CD14-positive monocyte (primary cell): Measurements from ENCODE around the gene CD200R1L. TPM values are rescaled to one million over a fixed set of nuclear protein-coding genes. Genes with fewer than 3 reads are reported as not detected.
A peak's percentile ranks its signal among the peaks of the same experiment; 100 is the strongest.

Source experiments
- DNase-seq, 3 donors: peaks; one replicate each; pipeline ENCODE4 v3.0.0-alpha.2; 2011 to 2022
- H2AFZ ChIP-seq: 2 replicates; pipeline ENCODE4 v1.6.0; 2012; ENCODE audit warnings: mild to moderate bottlenecking, low read depth, low read length, inconsistent platforms; ENCODE audit not compliant: insufficient read depth, poor library complexity, severe bottlenecking
- H3K27ac ChIP-seq, 2 donors: 1 replicate in 1 of 2; 2 replicates in 1 of 2; pipeline ENCODE4 v1.5.1; 2012 to 2013; ENCODE audit warnings: low read length in 2 of 2, control low read depth in 1 of 2, inconsistent platforms in 1 of 2, low read depth in 1 of 2, mild to moderate bottlenecking in 1 of 2
- H3K27me3 ChIP-seq, 2 donors: one replicate each; pipeline versions ENCODE4 v1.6.0 to v1.6.1; 2011 to 2013; ENCODE audit warnings: low read length in 2 of 2; ENCODE audit not compliant: control insufficient read depth in 2 of 2, insufficient read depth in 2 of 2
- H3K36me3 ChIP-seq, 2 donors: replicated peaks in 1 of 2; 1 replicate in 1 of 2; 2 replicates in 1 of 2; pipeline versions ENCODE4 v1.5.1 to v1.6.1; 2012 to 2013; ENCODE audit warnings: low read length in 2 of 2, control low read depth in 1 of 2, inconsistent platforms in 1 of 2, mild to moderate bottlenecking in 1 of 2; ENCODE audit not compliant: insufficient read depth in 2 of 2, control insufficient read depth in 1 of 2
- H3K4me1 ChIP-seq, 2 donors: 1 replicate in 1 of 2; 2 replicates in 1 of 2; pipeline versions ENCODE4 v1.5.1 to v1.6.1; 2012 to 2013; ENCODE audit warnings: low read length in 2 of 2, control low read depth in 1 of 2, inconsistent platforms in 1 of 2, mild to moderate bottlenecking in 1 of 2, moderate library complexity in 1 of 2; ENCODE audit not compliant: insufficient read depth in 2 of 2, control insufficient read depth in 1 of 2
- H3K4me2 ChIP-seq: replicated peaks from 2 replicates; pipeline ENCODE3; 2012; ENCODE audit warnings: low read length, moderate library complexity, mild to moderate bottlenecking; ENCODE audit not compliant: poor library complexity, severe bottlenecking; ENCODE audit errors: extremely low read depth
- H3K4me3 ChIP-seq, 3 experiments: fragments of 200-600 bp in 1 of 3; sonication (generic) in 1 of 3; replicated peaks in 1 of 3; 1 replicate in 2 of 3; 2 replicates in 1 of 3; pipeline ENCODE4 v1.5.1; 2011 to 2013; ENCODE audit warnings: low read length in 3 of 3, mild to moderate bottlenecking in 3 of 3, control low read depth in 2 of 3, low read depth in 2 of 3, inconsistent platforms in 1 of 3, moderate library complexity in 1 of 3
- H3K79me2 ChIP-seq: 2 replicates; pipeline ENCODE4 v1.6.0; 2012; ENCODE audit warnings: mild to moderate bottlenecking, control low read depth, inconsistent platforms, low read length, moderate library complexity; ENCODE audit not compliant: insufficient read depth
- H3K9ac ChIP-seq: 2 replicates; pipeline ENCODE4 v1.6.0; 2017; ENCODE audit warnings: low read length, mild to moderate bottlenecking; ENCODE audit not compliant: insufficient read depth, poor library complexity, severe bottlenecking
- H3K9me3 ChIP-seq, 2 donors: replicated peaks in 1 of 2; 1 replicate in 1 of 2; 2 replicates in 1 of 2; pipeline versions ENCODE4 v1.5.1 to v1.6.1; 2012 to 2013; ENCODE audit warnings: low read length in 2 of 2, control low read depth in 1 of 2; ENCODE audit not compliant: control insufficient read depth in 1 of 2, insufficient read depth in 1 of 2
- H4K20me1 ChIP-seq: 2 replicates; pipeline ENCODE4 v1.6.0; 2012; ENCODE audit warnings: mild to moderate bottlenecking, low read length, control low read depth, moderate library complexity; ENCODE audit not compliant: insufficient read depth
- H3K27ac Mint-ChIP-seq, 7 donors: one replicate each; pipeline ENCODE4 v1.8.0; 2020; ENCODE audit warnings: mild to moderate bottlenecking in 7 of 7, mixed read lengths in 7 of 7, moderate library complexity in 6 of 7, inconsistent platforms in 2 of 7
- H3K27me3 Mint-ChIP-seq, 3 donors: one replicate each; pipeline ENCODE4 v1.8.0; 2021 to 2022; ENCODE audit warnings: low read depth in 3 of 3, mild to moderate bottlenecking in 3 of 3, mixed read lengths in 3 of 3, moderate library complexity in 3 of 3, inconsistent platforms in 1 of 3
- H3K36me3 Mint-ChIP-seq, 2 donors: one replicate each; pipeline ENCODE4 v1.8.0; 2020; ENCODE audit warnings: mixed read lengths in 2 of 2, inconsistent platforms in 1 of 2, mild to moderate bottlenecking in 1 of 2
- H3K4me1 Mint-ChIP-seq: one replicate; pipeline ENCODE4 v1.8.0; 2020; ENCODE audit warnings: mild to moderate bottlenecking, mixed read lengths
- H3K4me3 Mint-ChIP-seq, 2 donors: one replicate each; pipeline ENCODE4 v1.8.0; 2020; ENCODE audit warnings: mild to moderate bottlenecking in 2 of 2, mixed read lengths in 2 of 2, moderate library complexity in 1 of 2
- H3K9me3 Mint-ChIP-seq, 7 donors: one replicate each; pipeline ENCODE4 v1.8.0; 2020 to 2022; ENCODE audit warnings: mixed read lengths in 7 of 7, mild to moderate bottlenecking in 6 of 7, moderate library complexity in 6 of 7, inconsistent platforms in 2 of 7
- WGBS: methylation state at CpG from one replicate; pipeline ENCODE4 v1.1.5; 2013; ENCODE audit warnings: missing lambda C conversion rate; ENCODE audit not compliant: insufficient coverage; 5-methylcytosine and 5-hydroxymethylcytosine counted together
- intact Hi-C, 2 donors: fragments of 100-400 bp; cut with micrococcal nuclease; formaldehyde crosslinking; loops; one replicate each; pipeline versions ENCODE4 v1.15.0 to v1.15.1; 2023
- polyA plus RNA-seq, 3 donors: library from polyadenylated mRNA; depleted of rRNA in 1 of 3; unstranded in 2 of 3; stranded (reverse) in 1 of 3; fragments of 300-500 nt in 2 of 3; fragments of >200 nt in 1 of 3; fragmentation: Illumina TruSeq in 2 of 3; gene quantifications; 1 replicate in 2 of 3; 2 replicates in 1 of 3; pipeline ENCODE4 v1.2.3, GENCODE V29; 2012 to 2021
- TF ChIP-seq, protein P1 (sequence below): fragments of 200-600 bp; IDR thresholded peaks from one replicate; pipeline ENCODE4 v1.8.0; 2022; ENCODE audit warnings: antibody characterized with exemption, mild to moderate bottlenecking

Gene CD200R1L
- polyA plus RNA-seq, 3 donors: not detected

DNA sequence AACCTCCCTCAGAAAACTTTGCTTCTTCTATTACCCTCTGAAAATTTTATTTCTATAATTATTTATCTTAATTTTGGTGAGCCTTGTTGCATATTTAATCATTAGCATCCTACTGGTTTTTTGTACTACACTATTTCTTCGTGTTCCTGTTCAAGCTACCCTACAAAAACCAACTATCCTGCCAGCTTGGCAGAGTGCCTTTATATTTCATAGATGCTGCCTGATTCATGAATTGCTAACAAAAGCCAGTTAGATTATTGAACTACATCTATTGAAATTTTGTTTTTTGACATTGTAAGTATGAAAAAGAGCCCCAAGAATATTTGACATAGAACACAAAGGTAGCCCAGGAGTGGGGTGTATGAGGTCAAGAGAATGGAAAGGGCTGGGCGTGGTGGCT, 78.9 kb downstream of the CD200R1L start:
- H3K9ac ChIP-seq: no peak overlapping the region
- no peaks in the 10 kb centered on the region for H3K79me2 ChIP-seq
- DNase-seq: no peak
- peak overlapping the region in 1 of 2 donors; percentile 22 for H3K27ac ChIP-seq
- no peak overlapping the region for H2AFZ ChIP-seq
- Mint-ChIP-seq H3K9me3 (peaks cover 0 to 3% (median 1%) of the 10 kb centered on the region in 7 donors), H3K27ac (peak overlapping the region in 4 of 7 donors; percentile 63 to 85 (median 78)), H3K27me3 (peaks cover 0 to 3% (median 0%) of the 10 kb centered on the region in 3 donors), H3K36me3 (peaks cover 0 to 2% of the 10 kb centered on the region in 2 donors), H3K4me1 (peaks cover 53% of the 10 kb centered on the region), H3K4me3 (no peak overlapping the region)
- intact Hi-C loops: no loop called here
- H3K36me3 ChIP-seq: no peaks in the 10 kb centered on the region
- 80% methylated on average over 1 of the region's 2 CpGs for WGBS
- H3K9me3 ChIP-seq: no peaks in the 10 kb centered on the region
- no peaks in the 10 kb centered on the region for H4K20me1 ChIP-seq
- TF ChIP-seq, protein P1, sequence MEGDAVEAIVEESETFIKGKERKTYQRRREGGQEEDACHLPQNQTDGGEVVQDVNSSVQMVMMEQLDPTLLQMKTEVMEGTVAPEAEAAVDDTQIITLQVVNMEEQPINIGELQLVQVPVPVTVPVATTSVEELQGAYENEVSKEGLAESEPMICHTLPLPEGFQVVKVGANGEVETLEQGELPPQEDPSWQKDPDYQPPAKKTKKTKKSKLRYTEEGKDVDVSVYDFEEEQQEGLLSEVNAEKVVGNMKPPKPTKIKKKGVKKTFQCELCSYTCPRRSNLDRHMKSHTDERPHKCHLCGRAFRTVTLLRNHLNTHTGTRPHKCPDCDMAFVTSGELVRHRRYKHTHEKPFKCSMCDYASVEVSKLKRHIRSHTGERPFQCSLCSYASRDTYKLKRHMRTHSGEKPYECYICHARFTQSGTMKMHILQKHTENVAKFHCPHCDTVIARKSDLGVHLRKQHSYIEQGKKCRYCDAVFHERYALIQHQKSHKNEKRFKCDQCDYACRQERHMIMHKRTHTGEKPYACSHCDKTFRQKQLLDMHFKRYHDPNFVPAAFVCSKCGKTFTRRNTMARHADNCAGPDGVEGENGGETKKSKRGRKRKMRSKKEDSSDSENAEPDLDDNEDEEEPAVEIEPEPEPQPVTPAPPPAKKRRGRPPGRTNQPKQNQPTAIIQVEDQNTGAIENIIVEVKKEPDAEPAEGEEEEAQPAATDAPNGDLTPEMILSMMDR: no peak
- H3K4me1 ChIP-seq: peaks cover 42 to 50% of the 10 kb centered on the region in 2 donors
- H3K4me2 ChIP-seq: no peak overlapping the region
- no peak overlapping the region for H3K4me3 ChIP-seq
- H3K27me3 ChIP-seq: no peaks in the 10 kb centered on the region

DNA sequence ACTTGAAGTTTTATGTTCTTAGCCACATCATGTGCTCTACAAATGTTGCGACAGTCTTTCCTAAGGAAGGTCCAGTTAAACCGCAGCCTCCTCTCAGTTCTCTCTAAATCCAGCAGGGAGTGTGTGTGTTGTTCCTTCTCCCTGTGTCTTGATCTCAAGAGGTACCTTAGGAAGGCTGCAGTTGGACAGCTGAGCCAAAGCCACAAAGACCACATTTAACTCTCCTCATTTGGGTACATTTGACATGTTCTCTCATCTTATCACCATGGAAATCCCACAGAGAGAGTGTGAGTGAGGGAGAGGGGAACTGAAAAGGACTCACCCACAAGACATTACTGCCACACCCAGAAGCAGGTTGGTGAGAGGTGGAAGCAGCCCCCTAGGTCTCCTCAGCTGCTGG, 79.5 kb downstream of the CD200R1L start:
- H3K9me3 Mint-ChIP-seq: peaks cover 0 to 3% (median 1%) of the 10 kb centered on the region in 7 donors
- Histone ChIP-seq H3K27ac (peak overlapping the region; percentile 22 to 63), H3K4me3 (peak overlapping the region in 1 of 3 experiments; percentile 10), H3K9ac (no peak overlapping the region), H3K27me3 (no peaks in the 10 kb centered on the region), H3K79me2 (no peaks in the 10 kb centered on the region), H3K36me3 (no peaks in the 10 kb centered on the region), H3K4me1 (peaks cover 42 to 50% of the 10 kb centered on the region in 2 donors), H2AFZ (no peak overlapping the region), H3K9me3 (no peaks in the 10 kb centered on the region), H4K20me1 (no peaks in the 10 kb centered on the region), H3K4me2 (peak overlapping the region; percentile 33)
- peaks cover 0 to 2% of the 10 kb centered on the region in 2 donors for H3K36me3 Mint-ChIP-seq
- DNase-seq: peak; percentile 38 to 72 (median 66)
- H3K27ac Mint-ChIP-seq: peak overlapping the region in 6 of 7 donors; percentile 63 to 85 (median 76)
- TF ChIP-seq, protein P1: no peak
- intact Hi-C loops: no loop called here
- peaks cover 50% of the 10 kb centered on the region for H3K4me1 Mint-ChIP-seq
- no CpG with 5 or more reads among the region's 2 CpGs for WGBS
- H3K27me3 Mint-ChIP-seq: peaks cover 0 to 3% (median 0%) of the 10 kb centered on the region in 3 donors
- H3K4me3 Mint-ChIP-seq: peak overlapping the region in 1 of 2 donors; percentile 46

Other genes with a start within 250 kb of the CD200R1L start
- under 1 TPM in 1 of 3 donors, not detected in 2; 0.05 TPM for gene CCDC80, start 205.7 kb downstream of the CD200R1L start, polyA plus RNA-seq
- gene CD200R1, start 128.2 kb upstream of the CD200R1L start, polyA plus RNA-seq: 1 to 10 TPM; 1.5 to 9.0 (median 1.6) TPM
- 10 to 100 TPM in 1 of 3 donors, 1 to 10 TPM in 2; 6.0 to 10.8 (median 9.8) TPM for gene GTPBP8, start 144.1 kb upstream of the CD200R1L start, polyA plus RNA-seq